Measurements from ENCODE around the gene REPS2. TPM values are rescaled to one million over a fixed set of nuclear protein-coding genes. Genes with fewer than 3 reads are reported as not detected.
A peak's percentile ranks its signal among the peaks of the same experiment; 100 is the strongest.

REPS2 gene
- 36.3 TPM for total RNA-seq
- 19.6 TPM for polyA plus RNA-seq (ENCODE audit: insufficient read depth, low read depth, low replicate concordance)
- long read RNA-seq, donor 1, partial matches to known transcripts: 0 of 1 reads
- long read RNA-seq, donor 1, other reads (novel, unspliced or antisense): 0 of 1 reads
- long read RNA-seq, donor 2: 0 reads
- long read RNA-seq, donor 3, partial matches to known transcripts: 0 of 1 reads
- long read RNA-seq, donor 3, other reads (novel, unspliced or antisense): 0 of 1 reads
- long read RNA-seq, donor 4: 0 reads
- long read RNA-seq, donor 5: 0 reads
- long read RNA-seq, donor 6: 0 reads
- long read RNA-seq, donor 7, partial matches to known transcripts: 10 of 20 reads
- long read RNA-seq, donor 7, other reads (novel, unspliced or antisense): 10 of 20 reads
- long read RNA-seq, donor 8: 0 reads
- long read RNA-seq, donor 9: 0 reads
- long read RNA-seq, donor 10, partial matches to known transcripts: 0 of 1 reads
- long read RNA-seq, donor 10, other reads (novel, unspliced or antisense): 0 of 1 reads

- Histone ChIP-seq H3K9ac (ENCODE audit: low read length in 3 of 3) (peak within 1 kb of the TSS in 1 of 3 donors; percentile 22), H3K4me1 (ENCODE audit: control insufficient read depth in 2 of 3, insufficient read depth in 2 of 3, low read depth in 1 of 3, low read length in 3 of 3) (no peaks in the 10 kb centered on the region), H3K27me3 (ENCODE audit: control insufficient read depth, insufficient read depth, low read length) (peaks cover 3% of the 10 kb centered on the region), H3K9me3 (ENCODE audit: control insufficient read depth in 2 of 3, insufficient read depth in 1 of 3, low read length in 3 of 3) (no peaks in the 10 kb centered on the region), H3K4me3 (ENCODE audit: low read length in 3 of 3) (peak within 1 kb of the TSS; percentile 46 to 67 (median 52)), H3K27ac (ENCODE audit: low read depth in 2 of 2, low read length in 2 of 2) (no peak within 1 kb of the TSS), H3K36me3 (ENCODE audit: control insufficient read depth in 2 of 3, insufficient read depth in 3 of 3, low read length in 3 of 3) (no peaks in the 10 kb centered on the region)
- intact Hi-C loops (cut with DNase I): no loop called here
- FAIRE-seq (no peak), DNase-seq (peak; percentile 85 to 94 (median 91))
- no peak for TF ChIP-seq CTCF (IDR thresholded peaks at IDR 0.05; ENCODE audit: borderline replicate concordance, extremely low read depth, insufficient read depth)
These were observed at the start of gene REPS2 for GRCh38 chrX:16946361-16946964. REPS2 (plus strand) TSS chrX:16946658; CDS start chrX:16946862, 204 bp downstream.

- H3K4me3 ChIP-seq (ENCODE audit: low read length in 3 of 3): no peak overlapping the region
- peaks cover 12% of the 10 kb centered on the region for H3K27me3 ChIP-seq (ENCODE audit: control insufficient read depth, insufficient read depth, low read length)
- DNase-seq (peak in 1 of 5 donors; percentile 8), FAIRE-seq (no peak)
- H3K4me1 ChIP-seq (ENCODE audit: control insufficient read depth in 2 of 3, insufficient read depth in 2 of 3, low read depth in 1 of 3, low read length in 3 of 3): no peaks in the 10 kb centered on the region
- H3K27ac ChIP-seq (ENCODE audit: low read depth in 2 of 2, low read length in 2 of 2): no peak overlapping the region
- no peaks in the 10 kb centered on the region for H3K36me3 ChIP-seq (ENCODE audit: control insufficient read depth in 2 of 3, insufficient read depth in 3 of 3, low read length in 3 of 3)
- no peaks in the 10 kb centered on the region for H3K9me3 ChIP-seq (ENCODE audit: control insufficient read depth in 2 of 3, insufficient read depth in 1 of 3, low read length in 3 of 3)
- no peak for TF ChIP-seq CTCF (IDR thresholded peaks at IDR 0.05; ENCODE audit: borderline replicate concordance, extremely low read depth, insufficient read depth)
- intact Hi-C loops (cut with DNase I): no loop called here
- H3K9ac ChIP-seq (ENCODE audit: low read length in 3 of 3): no peak overlapping the region
These were observed 49.0 kb upstream of the REPS2 start for GRCh38 chrX:16897445-16897844.

GRCh38 chrX:16903274-16904022 lies 43.0 kb upstream of the REPS2 start:
- Histone ChIP-seq H3K36me3 (ENCODE audit: control insufficient read depth in 2 of 3, insufficient read depth in 3 of 3, low read length in 3 of 3) (no peaks in the 10 kb centered on the region), H3K4me3 (ENCODE audit: low read length in 3 of 3) (no peak overlapping the region), H3K9ac (ENCODE audit: low read length in 3 of 3) (no peak overlapping the region), H3K4me1 (ENCODE audit: control insufficient read depth in 2 of 3, insufficient read depth in 2 of 3, low read depth in 1 of 3, low read length in 3 of 3) (no peaks in the 10 kb centered on the region), H3K9me3 (ENCODE audit: control insufficient read depth in 2 of 3, insufficient read depth in 1 of 3, low read length in 3 of 3) (no peaks in the 10 kb centered on the region), H3K27me3 (ENCODE audit: control insufficient read depth, insufficient read depth, low read length) (peaks cover 8% of the 10 kb centered on the region), H3K27ac (ENCODE audit: low read depth in 2 of 2, low read length in 2 of 2) (no peak overlapping the region)
- FAIRE-seq (peak; percentile 44), DNase-seq (no peak)
- intact Hi-C loops (cut with DNase I): no loop called here
- TF ChIP-seq CTCF (IDR thresholded peaks at IDR 0.05; ENCODE audit: borderline replicate concordance, extremely low read depth, insufficient read depth): no peak
